Activated naive CD8-positive, alpha-beta T cell treated with anti-CD3 and anti-CD28 coated beads, Interleukin-2, amount 10 ng/mL, durations not matched to agents 7 days and 5 days (primary cell): ENCODE measurements around the gene AGAP2. TPM values are rescaled to one million over a fixed set of nuclear protein-coding genes. Genes with fewer than 3 reads are reported as not detected.

ENCODE experiments used
- ATAC-seq: fragments of 150-1000 bp; cut with Tn5 transposase; one replicate; pipeline ENCODE4 v1.10.0; 2021; ENCODE audit warnings: low read depth, moderate library complexity
- POLR2A ChIA-PET: fragments of 350-600 bp; sonication (Branson Sonifier 250); formaldehyde crosslinking; loops from one replicate; lab custom pipeline; 2021; ENCODE audit warnings: antibody characterized with exemption; lab: Charles Lee
- DNase-seq: peaks from one replicate; pipeline ENCODE4 v3.0.0; 2021
- H3K27ac Mint-ChIP-seq: one replicate; pipeline ENCODE4 v1.8.0; 2022; ENCODE audit warnings: mild to moderate bottlenecking, mixed read lengths
- H3K27me3 Mint-ChIP-seq: one replicate; pipeline ENCODE4 v1.8.0; 2022; ENCODE audit warnings: mild to moderate bottlenecking, moderate library complexity, mixed read lengths
- H3K36me3 Mint-ChIP-seq: one replicate; pipeline ENCODE4 v1.8.0; 2021; ENCODE audit warnings: mild to moderate bottlenecking, mixed read lengths
- H3K4me1 Mint-ChIP-seq: one replicate; pipeline ENCODE4 v1.8.0; 2021; ENCODE audit warnings: mixed read lengths
- H3K4me3 Mint-ChIP-seq: one replicate; pipeline ENCODE4 v1.8.0; 2022; ENCODE audit warnings: mild to moderate bottlenecking, moderate library complexity, mixed read lengths
- H3K9me3 Mint-ChIP-seq: one replicate; pipeline ENCODE4 v1.8.0; 2021; ENCODE audit warnings: mixed read lengths
- total RNA-seq, 2 experiments: library from RNA; stranded (reverse); gene quantifications; one replicate each; pipeline ENCODE4 v1.2.3, GENCODE V29; 2021

AGAP2 gene
- total RNA-seq, 2 experiments from 2014 or later = 68.3 to 71.6 TPM

GRCh38 chr12:57756406-57757341 lies 18.1 kb upstream of the AGAP2 start:
- POLR2A ChIA-PET = interaction anchor here (0.6 to 3.1 kb wide), 6 partner anchors 9 to 1829 kb away, joined by 3 to 20 read pairs (median 6); partner anchors contain the start of genes CYP27B1, EEF1AKMT3 and METTL1
- Mint-ChIP-seq H3K36me3 (peaks cover 6% of the 10 kb centered on the region), H3K9me3 (no peaks in the 10 kb centered on the region)

GRCh38 chr12:57755454-57756372 lies 17.2 kb upstream of the AGAP2 start:
- peaks cover 40% of the 10 kb centered on the region for H3K4me1 Mint-ChIP-seq
- no peaks in the 10 kb centered on the region for H3K27me3 Mint-ChIP-seq
- POLR2A ChIA-PET = interaction anchor here (0.6 to 3.1 kb wide), 7 partner anchors 10 to 1828 kb away, joined by 3 to 20 read pairs (median 5); partner anchors contain the start of genes CYP27B1, EEF1AKMT3 and METTL1

More at GRCh38 chr12:57756406-57757341, 18.1 kb upstream of the AGAP2 start:
- DNase-seq (peak; percentile 76), ATAC-seq (peak; percentile 26)
- Mint-ChIP-seq H3K4me3 (peak overlapping the region; percentile 82), H3K27me3 (no peaks in the 10 kb centered on the region), H3K4me1 (peaks cover 32% of the 10 kb centered on the region), H3K27ac (peak overlapping the region; percentile 60)

GRCh38 chr12:57755194-57755453 lies 16.6 kb upstream of the AGAP2 start:
- Mint-ChIP-seq H3K4me3 (peak overlapping the region; percentile 43), H3K27me3 (no peaks in the 10 kb centered on the region), H3K36me3 (peaks cover 20% of the 10 kb centered on the region), H3K27ac (no peak overlapping the region), H3K9me3 (no peaks in the 10 kb centered on the region), H3K4me1 (peaks cover 45% of the 10 kb centered on the region)
- POLR2A ChIA-PET = interaction anchor here (1.4 to 3.1 kb wide), 3 partner anchors 11 to 26 kb away, joined by 4 to 20 read pairs (median 4); partner anchors contain the start of gene CYP27B1
- ATAC-seq (no peak), DNase-seq (no peak)

More at GRCh38 chr12:57755454-57756372, 17.2 kb upstream of the AGAP2 start:
- DNase-seq (peak; percentile 67), ATAC-seq (no peak)
- Mint-ChIP-seq H3K36me3 (peaks cover 15% of the 10 kb centered on the region), H3K27ac (peak overlapping the region; percentile 60), H3K9me3 (no peaks in the 10 kb centered on the region), H3K4me3 (peak overlapping the region; percentile 82)

GRCh38 chr12:57754411-57755193 lies 16.1 kb upstream of the AGAP2 start, which contains the start of gene MARCHF9:
Gene MARCHF9, plus strand, starts transcription at chr12:57755103. Its CDS starts 426 bp downstream, at chr12:57755529.
- peak; percentile 82 for DNase-seq
- POLR2A ChIA-PET = interaction anchor here (0.8 to 3.1 kb wide), 5 partner anchors 10 to 27 kb away, joined by 3 to 20 read pairs (median 4); partner anchors contain the start of genes CYP27B1 and TSPAN31
- H3K4me3 Mint-ChIP-seq = peak within 1 kb of the TSS; percentile 87
- peak; percentile 49 for ATAC-seq
- H3K4me1 Mint-ChIP-seq = peaks cover 45% of the 10 kb centered on the region
- H3K27me3 Mint-ChIP-seq = no peaks in the 10 kb centered on the region
- no peaks in the 10 kb centered on the region for H3K9me3 Mint-ChIP-seq
- H3K27ac Mint-ChIP-seq = peak within 1 kb of the TSS; percentile 85
- peaks cover 20% of the 10 kb centered on the region for H3K36me3 Mint-ChIP-seq

GRCh38 chr12:57753756-57754337 lies 15.3 kb upstream of the AGAP2 start:
- DNase-seq (no peak), ATAC-seq (no peak)
- POLR2A ChIA-PET = interaction anchor here (0.8 to 1.0 kb wide), 2 partner anchors 9 to 12 kb away, joined by 3 to 4 read pairs; partner anchors contain the start of genes CYP27B1 and TSPAN31
- H3K9me3 Mint-ChIP-seq = no peaks in the 10 kb centered on the region
- peaks cover 41% of the 10 kb centered on the region for H3K4me1 Mint-ChIP-seq
- H3K27ac Mint-ChIP-seq = peak overlapping the region; percentile 85
- peaks cover 20% of the 10 kb centered on the region for H3K36me3 Mint-ChIP-seq
- H3K27me3 Mint-ChIP-seq = no peaks in the 10 kb centered on the region
- peak overlapping the region; percentile 87 for H3K4me3 Mint-ChIP-seq

- peaks cover 20% of the 10 kb centered on the region for H3K36me3 Mint-ChIP-seq
- H3K27ac Mint-ChIP-seq = peak overlapping the region; percentile 83
- no peaks in the 10 kb centered on the region for H3K9me3 Mint-ChIP-seq
- H3K4me3 Mint-ChIP-seq = peak overlapping the region; percentile 93
- no peak for DNase-seq
- POLR2A ChIA-PET = interaction anchor here (0.7 to 1.2 kb wide), 4 partner anchors 11 to 273 kb away, joined by 3 to 10 read pairs (median 3); partner anchors contain the start of genes ARHGAP9, EEF1AKMT3 and METTL1
- H3K27me3 Mint-ChIP-seq = no peaks in the 10 kb centered on the region
- peaks cover 41% of the 10 kb centered on the region for H3K4me1 Mint-ChIP-seq
- no peak for ATAC-seq
Observed at GRCh38 chr12:57752668-57753000, 14.1 kb upstream of the AGAP2 start.

GRCh38 chr12:57751788-57752667 lies 13.5 kb upstream of the AGAP2 start, which contains the start of gene CDK4:
Gene CDK4, minus strand, starts transcription at chr12:57752310. Its CDS starts 593 bp downstream, at chr12:57751717.
- no peaks in the 10 kb centered on the region for H3K27me3 Mint-ChIP-seq
- H3K36me3 Mint-ChIP-seq = peaks cover 23% of the 10 kb centered on the region
- H3K4me3 Mint-ChIP-seq = peak within 1 kb of the TSS; percentile 93
- ATAC-seq (peak; percentile 77), DNase-seq (peak; percentile 99)
- H3K4me1 Mint-ChIP-seq = peaks cover 40% of the 10 kb centered on the region
- POLR2A ChIA-PET = interaction anchor here (0.6 to 1.2 kb wide), 5 partner anchors 10 to 272 kb away, joined by 3 to 10 read pairs (median 3); partner anchors contain the start of genes ARHGAP9, EEF1AKMT3 and METTL1
- H3K9me3 Mint-ChIP-seq = no peaks in the 10 kb centered on the region
- H3K27ac Mint-ChIP-seq = peak within 1 kb of the TSS; percentile 83

GRCh38 chr12:57751432-57751787 lies 12.9 kb upstream of the AGAP2 start:
- ATAC-seq = no peak
- POLR2A ChIA-PET = interaction anchor here (0.6 to 1.2 kb wide), 3 partner anchors 10 to 144 kb away, joined by 3 to 10 read pairs (median 3); no protein-coding TSS in a partner anchor
- H3K9me3 Mint-ChIP-seq = no peaks in the 10 kb centered on the region
- no peak for DNase-seq
- H3K4me1 Mint-ChIP-seq = peaks cover 36% of the 10 kb centered on the region
- peaks cover 23% of the 10 kb centered on the region for H3K36me3 Mint-ChIP-seq
- H3K27ac Mint-ChIP-seq = peak overlapping the region; percentile 83
- H3K27me3 Mint-ChIP-seq = no peaks in the 10 kb centered on the region
- peak overlapping the region; percentile 93 for H3K4me3 Mint-ChIP-seq

- H3K27ac Mint-ChIP-seq = peak overlapping the region; percentile 83
- H3K4me3 Mint-ChIP-seq = peak overlapping the region; percentile 93
Observed at GRCh38 chr12:57750561-57751431, 12.3 kb upstream of the AGAP2 start.

GRCh38 chr12:57749061-57749460 lies 10.5 kb upstream of the AGAP2 start:
- Mint-ChIP-seq H3K36me3 (peaks cover 23% of the 10 kb centered on the region), H3K9me3 (no peaks in the 10 kb centered on the region), H3K27ac (no peak overlapping the region), H3K4me3 (no peak overlapping the region), H3K4me1 (peaks cover 45% of the 10 kb centered on the region), H3K27me3 (no peaks in the 10 kb centered on the region)
- ATAC-seq = no peak
- POLR2A ChIA-PET = interaction anchor here (0.6 to 1.0 kb wide), 2 partner anchors 27 to 29 kb away, joined by 3 to 6 read pairs; no protein-coding TSS in a partner anchor
- DNase-seq = no peak

More at GRCh38 chr12:57750561-57751431, 12.3 kb upstream of the AGAP2 start:
- Mint-ChIP-seq H3K27me3 (no peaks in the 10 kb centered on the region), H3K9me3 (no peaks in the 10 kb centered on the region), H3K4me1 (peaks cover 41% of the 10 kb centered on the region), H3K36me3 (peaks cover 23% of the 10 kb centered on the region)
- no peak for DNase-seq
- ATAC-seq = no peak
- POLR2A ChIA-PET = interaction anchor here (0.6 kb wide), 1 partner anchor 82 kb away, joined by 3 read pairs; no protein-coding TSS in a partner anchor
